Epidermal melanocyte (primary cell): ENCODE data around the gene DDRGK1.

ENCODE experiments used
- DNase-seq: peaks from one replicate; pipeline ENCODE4 v3.0.0; 2011; ENCODE audit warnings: low spot score; ENCODE audit not compliant: insufficient read length

DDRGK1 gene

DNA sequence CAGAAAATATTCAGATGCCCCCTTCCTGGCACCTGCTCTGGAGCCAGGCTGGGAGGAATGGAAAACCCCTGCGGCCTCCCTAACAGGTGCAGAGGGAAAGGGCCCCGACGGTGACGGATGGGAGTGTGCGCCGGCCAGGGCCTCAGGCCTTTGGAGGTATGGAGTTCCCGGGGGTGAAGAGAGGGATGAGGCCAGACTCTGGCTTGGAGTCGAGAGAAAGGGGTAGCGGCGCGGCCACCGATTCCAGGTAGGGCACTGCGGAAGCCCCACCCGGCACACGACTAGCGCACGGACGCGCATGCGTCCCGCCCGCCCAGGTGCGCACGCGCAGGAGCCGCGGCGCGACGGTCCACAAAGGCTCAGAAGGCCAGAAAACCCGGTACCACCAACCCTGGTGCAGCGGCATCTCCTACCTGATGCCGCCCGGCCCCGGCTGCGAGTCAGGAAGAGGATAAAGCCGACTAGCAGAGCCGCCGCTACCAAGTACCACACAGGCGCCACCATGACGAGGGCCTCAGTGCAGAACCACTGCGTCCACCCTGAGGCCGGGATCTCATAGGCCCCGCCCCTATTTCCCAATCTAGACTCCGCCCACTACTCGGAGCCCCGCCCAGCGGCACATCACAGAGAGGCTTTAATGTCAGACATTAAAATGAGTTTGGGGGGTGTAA is at the start of gene DDRGK1:
Gene DDRGK1 (minus strand): TSS at position 559 of the 671 bp plus-strand sequence. CDS start 55 bp downstream, at position 504.
- DNase-seq, result peak; percentile 85

DNA sequence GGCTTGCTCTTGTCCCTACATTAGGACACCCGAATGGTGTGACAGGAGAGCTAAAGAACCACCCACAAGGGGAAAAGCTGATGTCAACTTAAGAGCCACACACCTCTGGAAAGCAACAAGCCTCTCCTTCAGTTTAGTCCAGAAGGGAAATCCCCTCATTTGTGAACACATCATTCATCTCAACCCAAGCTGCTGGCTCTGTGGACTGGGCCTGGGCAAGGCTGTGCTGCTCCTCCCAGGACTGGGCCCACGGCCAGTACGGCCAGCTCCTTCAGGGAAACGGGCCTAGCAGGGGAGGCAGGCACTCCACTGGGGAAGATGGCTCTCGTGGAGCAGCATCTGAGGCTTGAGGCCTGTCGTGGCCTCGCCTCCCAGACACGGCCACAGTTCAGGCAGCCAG is 47.3 kb upstream of the DDRGK1 start:
- DNase-seq, result no peak

DNA sequence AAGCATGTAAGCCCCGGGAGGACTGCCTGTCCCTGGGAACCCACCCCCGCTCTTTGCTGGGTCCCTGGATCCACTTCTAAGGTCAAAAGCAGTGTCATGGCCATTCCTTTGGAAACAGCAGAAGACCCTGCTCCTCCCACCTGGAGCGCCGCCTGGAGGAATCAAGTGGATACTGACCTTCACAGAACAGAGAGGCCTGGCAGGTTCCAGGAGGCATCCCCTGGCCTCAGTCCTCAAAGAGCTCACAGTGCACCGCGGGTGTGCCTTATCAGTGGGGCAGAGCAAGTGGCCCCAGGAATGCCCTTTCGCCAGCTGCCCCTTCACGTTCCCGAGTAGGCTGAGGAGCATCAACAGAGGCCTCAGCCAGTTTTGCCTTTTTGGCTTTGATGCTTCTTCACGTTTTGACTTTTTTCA is 45.6 kb upstream of the DDRGK1 start:
- no peak for DNase-seq

DNA sequence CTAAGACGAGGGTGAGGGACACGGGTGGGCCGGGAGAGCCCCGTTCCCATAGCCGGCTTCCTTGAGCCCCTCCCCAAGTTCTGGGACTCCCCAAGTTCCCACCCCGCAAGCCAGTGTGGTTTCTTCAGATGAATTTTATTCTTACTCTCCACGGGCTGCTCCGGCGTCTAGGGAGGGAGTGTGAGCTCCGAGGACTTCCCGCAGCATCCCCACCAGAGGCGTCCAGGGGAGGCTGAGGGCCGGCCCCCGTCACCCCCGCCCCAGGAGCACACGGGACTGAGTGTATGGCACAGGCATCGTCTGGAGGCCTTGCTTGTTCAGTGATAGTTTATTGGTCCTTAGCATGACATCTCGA is 44.5 kb upstream of the DDRGK1 start:
- peak; percentile 20 for DNase-seq

DNA sequence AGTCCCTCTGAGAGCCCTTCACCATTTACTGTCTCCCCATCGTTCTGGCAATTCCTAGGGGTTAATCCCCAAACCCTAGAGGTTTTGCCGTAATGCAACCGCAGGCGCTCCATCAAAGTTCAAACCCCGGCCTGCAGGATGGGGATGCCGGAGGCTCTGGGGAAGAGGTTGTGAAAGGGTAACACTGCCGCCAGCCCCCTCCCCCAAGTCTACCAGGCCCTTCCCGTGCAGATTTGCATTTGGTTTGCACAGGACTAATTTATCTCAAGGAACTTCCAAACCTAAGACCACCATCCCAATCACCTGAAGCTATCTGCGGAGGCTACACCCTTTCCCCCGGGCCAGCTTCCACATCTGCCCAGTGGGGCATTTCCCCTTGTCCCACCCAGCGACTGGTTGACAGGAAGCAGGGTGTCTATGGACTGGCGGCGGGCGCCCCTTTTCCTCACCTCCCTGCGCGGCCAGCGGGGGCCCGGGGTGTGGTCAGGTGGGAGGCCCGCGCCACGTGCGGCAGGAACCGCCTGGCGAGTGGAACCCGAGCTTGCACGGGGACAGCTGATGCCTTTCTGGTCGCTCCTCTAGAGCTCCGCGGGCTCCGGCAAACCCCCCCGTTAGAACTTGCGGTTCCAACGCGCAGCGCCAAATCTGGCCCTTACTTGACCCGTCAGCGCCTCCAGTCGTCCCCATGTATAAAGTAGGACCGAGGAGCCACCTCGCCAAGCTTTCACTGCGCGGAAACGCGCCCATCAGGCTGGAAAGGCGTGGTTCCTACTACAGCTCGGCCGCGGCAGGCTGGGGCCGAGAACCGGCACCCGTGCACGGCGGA is 43.9 kb upstream of the DDRGK1 start:
- DNase-seq, result no peak

DNA sequence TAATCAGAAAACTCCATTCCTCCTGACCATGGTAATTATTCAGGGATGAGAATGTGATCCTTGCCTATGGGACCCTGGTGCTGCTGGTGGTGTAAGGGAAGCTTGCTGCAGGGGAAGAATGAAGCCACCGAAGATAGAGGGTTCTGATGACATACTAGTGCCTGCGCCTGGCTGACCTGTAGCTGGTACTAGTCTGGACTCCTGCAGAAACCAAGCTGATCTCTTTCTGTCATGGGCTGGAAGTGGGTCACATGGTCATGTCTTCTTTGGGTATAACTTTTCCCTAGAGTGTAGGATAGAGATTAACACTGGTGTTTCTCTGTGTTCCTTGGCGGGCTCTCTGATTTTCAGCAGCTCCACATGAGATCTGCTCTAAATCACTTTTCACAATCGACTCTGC is 43.2 kb upstream of the DDRGK1 start:
- DNase-seq, result no peak

GRCh38 chr20:3246682-3247081 is 42.2 kb upstream of the DDRGK1 start:
- DNase-seq, result no peak

- no peak for DNase-seq
These were observed 41.2 kb upstream of the DDRGK1 start for GRCh38 chr20:3245711-3246110.

GRCh38 chr20:3245156-3245555 is 40.7 kb upstream of the DDRGK1 start:
- DNase-seq, result no peak

DNA sequence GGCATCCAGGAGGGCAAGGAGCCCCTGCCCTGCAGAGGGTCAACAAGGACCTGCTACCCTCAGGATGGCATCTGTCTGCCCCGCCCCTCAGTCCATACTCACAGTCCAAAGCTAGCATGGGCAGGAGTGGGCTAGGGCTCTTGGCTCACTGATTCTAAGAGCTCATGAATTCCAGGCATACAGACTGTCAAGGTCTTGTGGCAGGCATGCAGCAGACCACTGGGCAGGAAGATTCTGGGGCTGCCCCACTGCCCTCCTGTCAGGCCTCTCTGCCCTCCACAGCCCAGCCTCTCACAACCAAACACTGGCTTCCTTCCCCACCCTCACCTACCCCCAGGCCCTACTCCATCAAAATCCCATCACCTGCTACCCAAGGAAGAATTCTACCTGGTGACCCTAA is 40.1 kb upstream of the DDRGK1 start:
- no peak for DNase-seq

DNA sequence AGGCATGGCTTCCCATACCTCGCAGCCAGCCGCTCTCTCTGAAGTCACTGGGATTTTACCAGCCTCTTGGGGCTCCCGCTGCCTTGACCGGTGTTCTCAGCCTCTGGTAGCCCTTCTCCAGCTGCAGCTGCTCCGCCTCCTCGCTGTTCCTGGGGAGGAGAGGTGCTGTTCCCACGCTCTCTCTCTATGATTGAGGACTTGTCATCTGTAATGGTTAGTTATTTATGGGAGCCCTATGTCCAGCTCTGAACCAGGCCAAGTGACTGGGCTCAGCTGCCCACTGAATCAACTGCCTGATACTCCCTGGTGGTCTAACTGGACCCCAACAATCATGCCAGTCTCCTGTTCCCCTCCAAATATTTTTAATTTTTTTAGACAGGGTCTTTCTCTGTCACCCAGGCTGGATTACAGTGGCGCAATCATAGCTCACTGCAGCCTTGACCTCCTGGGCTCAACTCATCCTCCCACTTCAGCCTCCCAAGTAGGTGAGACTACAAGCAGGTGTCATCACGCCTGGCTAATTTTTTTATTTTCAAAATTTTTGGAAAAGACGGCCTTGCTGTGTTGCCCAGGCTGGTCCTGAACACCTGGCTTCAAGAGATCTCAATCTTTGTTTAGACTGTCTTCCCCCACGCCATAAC is 39.4 kb upstream of the DDRGK1 start:
- no peak for DNase-seq

DNA sequence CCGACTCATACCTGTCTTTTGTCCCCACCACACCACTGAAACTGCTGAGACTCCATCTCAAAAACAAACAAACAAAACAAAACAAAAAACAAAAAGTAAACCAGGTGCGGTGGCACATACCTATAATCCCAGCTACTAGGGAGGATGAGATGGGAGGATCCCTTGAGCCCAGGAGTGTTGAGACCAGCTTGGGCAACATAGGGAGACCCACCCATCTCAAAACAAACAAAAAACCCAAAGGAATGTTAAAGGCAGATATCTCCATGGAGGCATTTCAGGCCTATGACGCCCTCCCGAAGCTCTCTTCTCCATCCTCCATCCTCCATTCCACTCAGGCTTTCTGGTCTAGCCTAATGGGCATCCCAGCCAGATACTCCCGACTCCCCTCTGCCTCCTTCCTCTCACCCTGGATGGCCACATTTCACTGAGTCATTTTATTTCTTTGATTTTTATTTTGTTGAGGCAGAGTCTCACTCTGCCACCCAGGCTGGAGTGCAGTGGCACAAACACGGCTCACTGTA is 37.8 kb upstream of the DDRGK1 start:
- no peak for DNase-seq

DNA sequence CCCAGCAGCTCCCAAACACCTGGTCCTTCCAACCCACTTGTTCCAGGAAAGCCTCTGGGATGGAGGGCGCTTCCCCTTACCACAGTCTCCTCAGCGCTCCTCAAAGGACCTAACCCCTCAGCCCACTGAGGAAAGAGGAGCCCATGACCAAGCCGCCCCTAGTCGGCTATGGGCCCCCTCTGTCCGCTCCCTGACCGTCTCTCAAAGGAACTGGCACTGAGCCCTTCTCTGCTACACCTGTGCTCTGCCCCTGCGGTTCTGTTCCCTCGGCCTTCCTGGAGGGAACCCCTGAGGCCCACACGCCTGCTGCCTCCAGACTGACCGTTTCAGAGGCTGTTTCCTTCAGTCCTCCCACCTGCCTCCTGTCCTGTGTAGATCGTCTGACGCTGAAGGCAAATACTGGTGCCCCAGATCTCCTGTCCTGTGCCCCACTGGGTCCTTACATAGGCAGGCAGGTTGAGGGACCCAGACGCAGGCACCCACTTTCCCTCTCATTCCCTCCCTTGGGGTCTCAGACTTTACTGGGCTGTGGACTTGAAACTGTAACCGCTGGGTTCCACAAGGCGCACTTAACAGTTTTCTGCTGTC is 36.4 kb upstream of the DDRGK1 start:
- DNase-seq, result no peak

- no peak for DNase-seq
These were observed 35.6 kb upstream of the DDRGK1 start for GRCh38 chr20:3239867-3240775.

DNA sequence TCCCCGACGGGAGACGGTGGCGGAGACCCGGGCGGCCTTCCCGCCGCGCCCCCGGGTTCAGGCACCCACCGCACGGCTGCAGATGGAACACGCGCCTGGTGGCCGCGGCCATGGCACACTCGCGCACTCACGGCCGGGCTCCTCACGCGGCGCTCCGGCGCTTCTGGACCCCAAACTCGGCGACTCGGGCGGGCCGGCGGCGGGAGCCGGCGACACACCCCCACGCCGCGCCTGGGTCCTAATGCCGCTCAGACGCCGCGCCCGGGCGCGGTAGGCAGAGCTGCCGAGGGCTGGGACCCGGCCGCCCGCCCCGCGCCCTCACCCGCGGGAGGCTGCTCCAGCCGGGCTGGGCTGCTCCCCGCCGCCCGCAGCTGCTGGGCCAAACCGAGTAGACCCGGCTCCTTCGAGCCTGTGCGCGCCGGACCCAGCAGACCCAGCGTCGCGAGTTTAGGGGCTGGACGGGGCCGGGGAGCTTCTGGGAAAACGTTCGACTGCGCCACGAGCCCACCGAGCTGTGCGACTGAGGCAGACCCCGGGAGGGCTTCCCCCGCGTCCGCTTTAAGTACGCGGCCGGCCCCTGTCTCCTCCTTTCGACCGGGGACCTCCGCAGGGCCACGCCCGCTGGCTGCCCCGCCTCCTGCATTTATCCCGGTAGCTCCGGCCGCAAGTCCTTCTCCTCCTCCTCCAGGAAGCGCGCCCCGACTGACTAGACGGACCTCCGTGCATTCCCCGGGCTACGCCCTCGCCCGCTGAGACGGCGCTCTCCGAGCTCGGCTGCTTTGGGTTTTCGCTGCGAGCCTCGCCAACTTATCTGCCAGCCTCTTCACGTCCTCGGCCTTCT is 34.8 kb upstream of the DDRGK1 start, which contains the start of gene SLC4A11:
Gene SLC4A11 (minus strand): TSS at position 165 of the 841 bp plus-strand sequence. CDS start 53 bp downstream, at position 112.
- DNase-seq, result peak; percentile 64

DNA sequence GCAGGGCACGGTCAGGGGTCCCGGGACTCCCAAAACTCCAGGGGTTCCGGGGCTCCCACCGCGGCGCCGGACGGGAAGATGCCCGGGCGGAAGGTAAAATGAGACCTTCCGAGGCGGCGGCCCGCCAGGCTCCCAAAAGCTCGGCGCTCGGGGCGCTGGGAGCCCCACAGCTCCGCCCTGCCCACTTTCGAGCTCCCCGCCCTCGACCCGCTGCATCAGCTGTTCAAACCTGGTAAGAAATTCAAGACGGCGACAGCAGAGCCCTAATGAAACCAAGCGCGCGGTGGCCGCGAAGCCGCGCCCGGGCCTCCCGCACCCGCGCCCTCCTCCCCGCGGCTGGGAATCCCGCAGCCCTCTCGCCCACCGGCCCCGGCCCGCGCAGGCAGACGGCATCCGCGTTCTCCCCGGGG is 34.1 kb upstream of the DDRGK1 start:
- DNase-seq, result peak; percentile 55

DNA sequence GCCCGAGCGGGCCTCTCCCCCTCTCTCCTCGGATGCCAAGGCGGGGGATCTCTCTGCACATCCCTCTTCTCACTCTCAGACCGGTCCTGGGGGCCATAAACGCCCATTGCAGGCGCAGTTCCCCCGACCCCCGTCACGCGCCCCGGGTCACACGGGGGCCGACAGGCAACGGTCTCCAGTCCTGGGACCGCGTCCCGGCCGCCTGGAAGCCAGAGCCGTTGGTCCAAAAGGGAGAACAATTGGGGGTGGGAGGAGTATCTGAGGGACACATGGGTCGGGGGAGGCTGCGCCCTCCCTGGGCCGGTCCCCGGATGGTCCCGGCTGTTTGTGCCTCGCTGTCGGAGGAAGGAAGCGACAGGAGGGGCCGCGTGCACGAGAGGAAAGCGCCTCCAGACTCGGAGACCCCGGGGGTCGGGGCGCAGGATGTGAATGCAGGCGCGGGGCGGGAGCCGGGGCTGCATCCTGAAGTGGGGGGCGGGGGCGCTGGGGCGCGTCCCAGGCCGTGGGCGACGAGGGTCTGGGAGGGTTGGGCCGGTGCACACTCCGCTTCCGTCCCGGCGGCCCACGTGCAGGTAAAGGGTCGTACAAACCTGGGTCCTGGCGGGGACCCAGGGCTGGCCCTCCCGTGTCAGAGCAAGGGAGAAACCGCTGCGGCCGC is 33.6 kb upstream of the DDRGK1 start:
- DNase-seq, result no peak

GRCh38 chr20:3237011-3237957 is 32.8 kb upstream of the DDRGK1 start:
- DNase-seq, result no peak
